ENCODE measurements around the gene ATP5F1D. TPM values are rescaled to one million over a fixed set of nuclear protein-coding genes. Genes with fewer than 3 reads are reported as not detected.

Gene ATP5F1D
- total and polyA plus RNA-seq, 2 experiments from 2014 or later = 139 to 396 TPM

GRCh38 chr19:1250437-1251260 lies 9.1 kb downstream of the ATP5F1D start:
- peak overlapping the region; percentile 91 for H3K4me2 ChIP-seq
- peak; percentile 81 for DNase-seq (ENCODE audit: low spot score)
- no peaks in the 10 kb centered on the region for H3K9me2 ChIP-seq (ENCODE audit: insufficient read depth)
- peaks cover 43% of the 10 kb centered on the region for H3K36me3 Mint-ChIP-seq (ENCODE audit: low read depth)
- peaks cover 9% of the 10 kb centered on the region; the same call in 1 of the 2 replicates for H3K36me3 ChIP-seq (ENCODE audit: insufficient read depth)
- peaks cover 22% of the 10 kb centered on the region for H3K27me3 Mint-ChIP-seq (ENCODE audit: insufficient read depth, low read depth, poor library complexity)
- H3K9me3 Mint-ChIP-seq = no peaks in the 10 kb centered on the region; the same call in 1 of the 3 replicates
- peak overlapping the region; percentile 96 for H3K27ac Mint-ChIP-seq
- H3K4me3 ChIP-seq = peak overlapping the region; percentile 94
- peaks cover 18% of the 10 kb centered on the region for H3F3A ChIP-seq (replicated peaks; ENCODE audit: low read depth)
- ATAC-seq = peak; percentile 13
- TF ChIP-seq JUNB (IDR thresholded peaks at IDR 0.05; ENCODE audit: unreplicated experiment) = no peak
- 0 out of 2 replicates have a peak, but pooled peaks have one; percentile 15 for TF ChIP-seq POLR2AphosphoS5 (IDR thresholded peaks at IDR 0.05; ENCODE audit: low read depth)
- no peak; a peak in 1 of 4 replicates for TF ChIP-seq CTCF (conservative IDR thresholded peaks at IDR 0.05; ENCODE audit: low read depth in 2 of 2)
- TF ChIP-seq EZH2 (IDR thresholded peaks at IDR 0.05; ENCODE audit: low read depth, unreplicated experiment) = no peak
- TF ChIP-seq CREB1 (CRISPR knock-in tag; IDR thresholded peaks at IDR 0.05; ENCODE audit: low read depth) = peak; percentile 39
- TF ChIP-seq NANOG (IDR thresholded peaks at IDR 0.05; ENCODE audit: borderline replicate concordance) = no peak
- H3K4me1 ChIP-seq (ENCODE audit: insufficient read depth) = no peaks in the 10 kb centered on the region; the same call in 1 of the 2 replicates
- H3K79me2 ChIP-seq (replicated peaks; ENCODE audit: insufficient read depth) = peaks cover 39% of the 10 kb centered on the region
- no peaks in the 10 kb centered on the region for H3K27me3 ChIP-seq (ENCODE audit: insufficient read depth)
- peak overlapping the region; percentile 74 for H3K27ac ChIP-seq (ENCODE audit: low read depth)
- peaks cover 15% of the 10 kb centered on the region for H4K20me1 ChIP-seq (replicated peaks; ENCODE audit: insufficient read depth)
- peak overlapping the region; percentile 88 for H3K4me3 Mint-ChIP-seq
- peaks cover 11% of the 10 kb centered on the region for H3K4me1 Mint-ChIP-seq
- H2AFZ ChIP-seq = no peak overlapping the region

GRCh38 chr19:1251330-1252220 lies 10.0 kb downstream of the ATP5F1D start:
- peaks cover 18% of the 10 kb centered on the region for H3K36me3 ChIP-seq (ENCODE audit: insufficient read depth)
- H3K27me3 Mint-ChIP-seq (ENCODE audit: insufficient read depth, low read depth, poor library complexity) = peaks cover 24% of the 10 kb centered on the region
- H3K36me3 Mint-ChIP-seq (ENCODE audit: low read depth) = peaks cover 52% of the 10 kb centered on the region
- peak overlapping the region; percentile 94 for H3K4me3 ChIP-seq
- H3K4me1 ChIP-seq (ENCODE audit: insufficient read depth) = no peaks in the 10 kb centered on the region; the same call in 1 of the 2 replicates
- H3K27me3 ChIP-seq (ENCODE audit: insufficient read depth) = no peaks in the 10 kb centered on the region
- no peak overlapping the region for H2AFZ ChIP-seq
- H4K20me1 ChIP-seq (replicated peaks; ENCODE audit: insufficient read depth) = peaks cover 16% of the 10 kb centered on the region
- peak overlapping the region; percentile 74 for H3K27ac ChIP-seq (ENCODE audit: low read depth)
- peaks cover 40% of the 10 kb centered on the region for H3K79me2 ChIP-seq (replicated peaks; ENCODE audit: insufficient read depth)
- DNase-seq (ENCODE audit: low spot score) = no peak
- H3K27ac Mint-ChIP-seq = peak overlapping the region; percentile 96
- no peaks in the 10 kb centered on the region for H3K9me2 ChIP-seq (ENCODE audit: insufficient read depth)
- peak overlapping the region; percentile 91 for H3K4me2 ChIP-seq
- peaks cover 17% of the 10 kb centered on the region for H3K4me1 Mint-ChIP-seq
- H3K4me3 Mint-ChIP-seq = peak overlapping the region; percentile 88
- peak; percentile 0; the same call in 2 of the 3 replicates for ATAC-seq
- no peaks in the 10 kb centered on the region; the same call in 1 of the 3 replicates for H3K9me3 Mint-ChIP-seq
- peaks cover 26% of the 10 kb centered on the region for H3F3A ChIP-seq (replicated peaks; ENCODE audit: low read depth)
- TF ChIP-seq ZNF331 (CRISPR knock-in tag; IDR thresholded peaks at IDR 0.05; ENCODE audit: low read depth) = no peak
- no peak for TF ChIP-seq CREB1 (CRISPR knock-in tag; IDR thresholded peaks at IDR 0.05; ENCODE audit: low read depth)
- no peak for TF ChIP-seq ZNF462 (CRISPR knock-in tag; IDR thresholded peaks at IDR 0.05)
- no peak for TF ChIP-seq STAT1 (IDR thresholded peaks at IDR 0.05; ENCODE audit: unreplicated experiment)

All from GM23338 (cell line).